Activated CD8-positive, alpha-beta T cell treated with anti-CD3 and anti-CD28 coated beads for 36 hours (primary cell): ENCODE measurements around the gene VSTM2B. TPM values are rescaled to one million over a fixed set of nuclear protein-coding genes. Genes with fewer than 3 reads are reported as not detected.

Experiments
- ATAC-seq: fragments of 200-7000 bp; cut with Tn5 transposase; one replicate; pipeline ENCODE4 v1.10.0; 2021; ENCODE audit warnings: mild to moderate bottlenecking, moderate library complexity
- CTCF ChIA-PET: fragments of 350-600 bp; sonication (Branson Sonifier 250); formaldehyde crosslinking; loops from one replicate; lab custom pipeline; 2021; ENCODE audit warnings: antibody characterized with exemption; lab: Charles Lee
- POLR2A ChIA-PET: fragments of 350-600 bp; sonication (Branson Sonifier 250); formaldehyde crosslinking; loops from one replicate; lab custom pipeline; 2021; ENCODE audit warnings: antibody characterized with exemption; lab: Charles Lee
- DNase-seq: peaks from one replicate; pipeline ENCODE4 v3.0.0-alpha.2; 2020
- H3K27ac Mint-ChIP-seq: one replicate; pipeline ENCODE4 v1.8.0; 2021; ENCODE audit warnings: mild to moderate bottlenecking, mixed read lengths
- H3K27me3 Mint-ChIP-seq: one replicate; pipeline ENCODE4 v1.8.0; 2021; ENCODE audit warnings: mixed read lengths
- H3K36me3 Mint-ChIP-seq: one replicate; pipeline ENCODE4 v1.8.0; 2021; ENCODE audit warnings: low read depth, mixed read lengths
- H3K4me1 Mint-ChIP-seq: one replicate; pipeline ENCODE4 v1.8.0; 2021; ENCODE audit warnings: low read depth, mixed read lengths
- H3K4me3 Mint-ChIP-seq: one replicate; pipeline ENCODE4 v1.8.0; 2021; ENCODE audit warnings: mild to moderate bottlenecking, moderate library complexity, mixed read lengths
- H3K9me3 Mint-ChIP-seq: one replicate; pipeline ENCODE4 v1.8.0; 2021; ENCODE audit warnings: mixed read lengths
- CTCF ChIP-seq: fragments of 200-600 bp; IDR thresholded peaks from one replicate; pipeline ENCODE4 v1.8.0; 2022; ENCODE audit warnings: antibody characterized with exemption, mild to moderate bottlenecking
- intact Hi-C: fragments of 100-400 bp; cut with micrococcal nuclease; formaldehyde crosslinking; loops from one replicate; pipeline ENCODE4 v1.10.0; 2022
- total RNA-seq, 2 experiments: library from RNA; stranded (reverse); gene quantifications; one replicate each; pipeline ENCODE4 v1.2.3, GENCODE V29; 2021

VSTM2B gene
- total RNA-seq = not detected

DNA sequence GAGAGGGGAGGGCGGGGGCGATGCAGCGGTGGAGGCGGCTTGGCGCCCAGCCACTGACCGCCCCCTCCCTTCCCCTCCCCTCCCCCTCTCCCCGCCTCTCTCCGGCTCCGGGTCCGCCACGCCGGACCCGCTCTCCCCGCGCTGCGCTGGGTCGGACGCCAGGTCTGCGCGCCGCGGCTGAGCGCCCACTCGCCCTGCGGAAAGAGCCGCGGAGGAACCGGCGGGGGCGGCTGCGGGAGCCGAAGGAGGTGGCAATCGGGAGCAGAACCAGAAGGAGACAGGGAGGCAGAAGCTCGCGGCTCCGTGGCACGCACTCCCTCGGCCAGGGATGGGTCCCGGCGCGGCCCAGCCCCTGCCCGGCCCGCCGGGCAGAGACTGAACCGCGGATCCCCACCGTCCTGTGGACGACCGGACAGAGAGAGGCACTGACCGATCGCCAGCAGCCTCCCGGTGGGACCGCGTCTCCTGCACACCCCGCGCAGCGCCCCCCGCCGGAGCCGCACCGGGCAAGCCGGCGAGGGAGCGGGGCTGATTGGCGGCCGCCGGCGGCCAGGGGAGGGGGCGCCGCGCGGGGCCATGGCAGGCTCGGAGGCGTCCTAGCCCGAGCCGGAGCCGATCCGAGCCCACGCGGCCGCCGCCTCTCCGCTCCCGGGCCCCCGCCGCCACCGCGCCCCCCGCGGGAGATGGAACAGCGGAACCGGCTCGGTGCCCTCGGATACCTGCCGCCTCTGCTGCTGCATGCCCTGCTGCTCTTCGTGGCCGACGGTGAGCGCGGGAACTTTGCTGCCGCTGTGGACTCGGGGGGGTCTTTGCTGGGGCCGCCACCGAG is at the start of gene VSTM2B:
Gene VSTM2B (plus strand): TSS at position 94 of the 829 bp plus-strand sequence. CDS start 590 bp downstream, at position 684.
- no peak for ATAC-seq
- H3K4me1 Mint-ChIP-seq = peaks cover 27% of the 10 kb centered on the region
- no peak for TF ChIP-seq CTCF
- no peaks in the 10 kb centered on the region for H3K9me3 Mint-ChIP-seq
- H3K27me3 Mint-ChIP-seq = peaks cover 66% of the 10 kb centered on the region
- CTCF ChIA-PET = no interaction called here
- no peak for DNase-seq
- H3K36me3 Mint-ChIP-seq = no peaks in the 10 kb centered on the region
- no peak within 1 kb of the TSS for H3K27ac Mint-ChIP-seq
- peak within 1 kb of the TSS; percentile 37 for H3K4me3 Mint-ChIP-seq
- intact Hi-C loops = no loop called here
- POLR2A ChIA-PET = no interaction called here

DNA sequence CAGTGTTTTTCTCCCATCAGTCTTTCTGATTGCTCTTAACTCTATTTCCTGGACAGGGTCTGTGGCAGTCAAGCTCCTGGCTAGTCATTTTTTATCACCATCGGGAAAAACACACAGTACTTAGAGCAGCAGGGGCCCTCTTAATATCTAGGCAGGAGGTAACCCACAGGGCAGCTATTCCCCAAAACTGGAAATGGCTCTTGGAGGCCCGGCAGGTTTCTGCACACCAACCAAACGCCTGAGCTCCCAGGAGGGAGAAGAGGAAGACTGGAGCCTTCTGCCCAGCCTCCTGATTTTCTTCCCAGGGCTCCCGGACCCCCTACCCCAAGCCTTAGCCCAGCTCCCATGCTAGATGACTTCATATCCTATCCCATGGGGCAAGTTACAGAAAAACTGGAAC is 49.3 kb upstream of the VSTM2B start:
- ATAC-seq (no peak), DNase-seq (no peak)
- Mint-ChIP-seq H3K4me3 (no peak overlapping the region), H3K27me3 (peaks cover 11% of the 10 kb centered on the region), H3K27ac (no peak overlapping the region), H3K36me3 (no peaks in the 10 kb centered on the region), H3K9me3 (peaks cover 6% of the 10 kb centered on the region), H3K4me1 (no peaks in the 10 kb centered on the region)
- CTCF ChIA-PET = no interaction called here
- POLR2A ChIA-PET = no interaction called here
- intact Hi-C loops = no loop called here
- no peak for TF ChIP-seq CTCF

- no peak for ATAC-seq
- ChIA-PET POLR2A (interaction anchor here (1.0 kb wide), 1 partner anchor 25 kb away, joined by 3 read pairs; no protein-coding TSS in a partner anchor), CTCF (interaction anchor here (1.4 kb wide), 2 partner anchors 10 to 25 kb away, joined by 4 to 5 read pairs; no protein-coding TSS in a partner anchor)
- no peaks in the 10 kb centered on the region for H3K36me3 Mint-ChIP-seq
- TF ChIP-seq CTCF = no peak
- no peak overlapping the region for H3K27ac Mint-ChIP-seq
- peaks cover 11% of the 10 kb centered on the region for H3K27me3 Mint-ChIP-seq
- no peaks in the 10 kb centered on the region for H3K4me1 Mint-ChIP-seq
- peaks cover 6% of the 10 kb centered on the region for H3K9me3 Mint-ChIP-seq
- no peak for DNase-seq
- intact Hi-C loops = no loop called here
- H3K4me3 Mint-ChIP-seq = no peak overlapping the region
Measured at GRCh38 chr19:29477831-29478577, 47.8 kb upstream of the VSTM2B start.

GRCh38 chr19:29478578-29479565 is 46.9 kb upstream of the VSTM2B start:
- DNase-seq (peak; percentile 40), ATAC-seq (no peak)
- TF ChIP-seq CTCF = peak; percentile 43
- Mint-ChIP-seq H3K4me3 (no peak overlapping the region), H3K9me3 (peaks cover 6% of the 10 kb centered on the region), H3K36me3 (no peaks in the 10 kb centered on the region), H3K4me1 (no peaks in the 10 kb centered on the region), H3K27ac (no peak overlapping the region), H3K27me3 (peaks cover 13% of the 10 kb centered on the region)
- POLR2A ChIA-PET = interaction anchor here (1.0 kb wide), 1 partner anchor 24 kb away, joined by 3 read pairs; no protein-coding TSS in a partner anchor
- CTCF ChIA-PET = interaction anchor here (1.2 to 1.4 kb wide), 3 partner anchors 11 to 25 kb away, joined by 3 to 5 read pairs (median 4); no protein-coding TSS in a partner anchor
- intact Hi-C loops = no loop called here
